Loucy (cell line): ENCODE data around the gene TMSB10.

Source experiments
- EZH2phosphoT487 ChIP-seq: fragments of 200-600 bp; IDR thresholded peaks from 2 replicates; pipeline ENCODE4 v1.6.1; 2018; ENCODE audit warnings: antibody characterized with exemption, mild to moderate bottlenecking, moderate library complexity, borderline replicate concordance
- TF ChIP-seq, protein P1 (sequence below): fragments of 200-600 bp; sonication (generic); conservative IDR thresholded peaks from 2 replicates; pipeline ENCODE4 v1.5.1; 2014; ENCODE audit warnings: mild to moderate bottlenecking, antibody characterized with exemption, low read length

DNA sequence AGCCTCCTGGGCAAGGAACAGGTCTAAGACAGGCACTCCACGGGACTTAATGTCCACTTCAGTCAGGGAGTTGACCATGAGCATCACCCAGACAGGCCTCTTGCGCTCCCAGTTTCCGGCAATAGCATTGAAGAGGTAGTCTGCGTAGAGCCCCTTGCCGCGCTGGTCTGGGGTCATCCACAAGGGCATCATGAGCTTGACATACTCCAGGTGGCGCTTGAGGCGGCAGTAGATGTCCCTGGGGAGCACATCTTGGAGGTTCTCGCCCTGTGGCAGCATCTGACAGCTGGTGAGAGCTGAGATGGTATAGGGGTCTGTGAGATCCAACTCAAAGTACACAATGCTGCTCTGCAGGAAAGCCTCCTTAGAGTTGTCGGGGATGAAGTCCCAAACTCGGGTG is 35.1 kb upstream of the TMSB10 start:
- TF ChIP-seq, protein P1, sequence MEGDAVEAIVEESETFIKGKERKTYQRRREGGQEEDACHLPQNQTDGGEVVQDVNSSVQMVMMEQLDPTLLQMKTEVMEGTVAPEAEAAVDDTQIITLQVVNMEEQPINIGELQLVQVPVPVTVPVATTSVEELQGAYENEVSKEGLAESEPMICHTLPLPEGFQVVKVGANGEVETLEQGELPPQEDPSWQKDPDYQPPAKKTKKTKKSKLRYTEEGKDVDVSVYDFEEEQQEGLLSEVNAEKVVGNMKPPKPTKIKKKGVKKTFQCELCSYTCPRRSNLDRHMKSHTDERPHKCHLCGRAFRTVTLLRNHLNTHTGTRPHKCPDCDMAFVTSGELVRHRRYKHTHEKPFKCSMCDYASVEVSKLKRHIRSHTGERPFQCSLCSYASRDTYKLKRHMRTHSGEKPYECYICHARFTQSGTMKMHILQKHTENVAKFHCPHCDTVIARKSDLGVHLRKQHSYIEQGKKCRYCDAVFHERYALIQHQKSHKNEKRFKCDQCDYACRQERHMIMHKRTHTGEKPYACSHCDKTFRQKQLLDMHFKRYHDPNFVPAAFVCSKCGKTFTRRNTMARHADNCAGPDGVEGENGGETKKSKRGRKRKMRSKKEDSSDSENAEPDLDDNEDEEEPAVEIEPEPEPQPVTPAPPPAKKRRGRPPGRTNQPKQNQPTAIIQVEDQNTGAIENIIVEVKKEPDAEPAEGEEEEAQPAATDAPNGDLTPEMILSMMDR: no peak; the same call in 1 of the 2 replicates
- no peak for TF ChIP-seq EZH2phosphoT487
